UCSD-AML1 (cell line): ENCODE results near the gene TNPO2.
A peak's percentile ranks its signal among the peaks of the same experiment; 100 is the strongest.
"Not testable (repeated sequence)": the region's sequence is repeated elsewhere in the genome, so short reads cannot be mapped to it uniquely, and the experiment has no call there.

ENCODE experiments used
- DNase-seq: peaks from one replicate; lab custom pipeline; 2025; ENCODE audit not compliant: unreplicated experiment; lab: John Stamatoyannopoulos, UW

Gene TNPO2

GRCh38 chr19:12678039-12678438, 45.7 kb downstream of the TNPO2 start:
- not testable (repeated sequence) for DNase-seq

DNA sequence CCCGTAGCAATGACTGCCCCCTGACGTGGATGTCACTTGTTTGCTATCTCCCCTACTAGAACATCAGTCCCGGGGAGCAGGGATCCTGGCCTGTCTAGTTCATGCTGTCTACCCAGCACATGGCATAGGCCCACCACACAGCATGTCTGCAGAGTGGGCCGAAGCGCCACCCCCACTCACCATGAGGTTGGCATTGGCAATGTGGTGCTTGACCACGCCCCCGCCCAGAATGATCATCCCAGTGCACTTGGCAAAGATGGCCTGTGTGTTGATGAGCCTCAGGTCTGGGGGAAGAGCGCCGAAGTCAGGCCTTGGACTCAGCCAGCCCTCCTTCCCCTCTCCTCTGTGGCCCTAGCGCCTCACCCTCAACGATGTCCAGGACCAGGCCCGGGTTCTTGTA, 46.8 kb downstream of the TNPO2 start:
- no peak for DNase-seq

- DNase-seq = peak; percentile 78
Measured at GRCh38 chr19:12676384-12676792, 47.3 kb downstream of the TNPO2 start.

DNA sequence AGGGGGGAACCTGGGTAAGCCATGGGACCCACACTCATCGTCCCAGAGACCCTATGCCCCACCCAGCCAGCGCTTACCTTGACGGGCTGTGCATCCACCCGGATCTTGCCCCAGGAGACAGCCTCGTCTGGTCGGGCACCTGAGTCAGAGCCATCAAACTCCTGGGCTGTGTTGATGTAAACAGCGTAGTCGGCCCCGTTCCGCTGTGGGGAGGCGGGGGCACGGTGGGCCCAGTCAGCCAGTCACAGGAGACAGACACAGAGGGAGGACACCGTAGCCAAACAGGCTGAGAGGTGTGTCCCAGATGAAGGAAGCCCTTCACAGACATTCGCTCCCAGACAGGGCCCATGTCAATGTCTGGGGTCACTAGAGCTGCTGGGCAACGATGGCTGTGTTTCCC, 47.8 kb downstream of the TNPO2 start:
- no peak for DNase-seq

DNA sequence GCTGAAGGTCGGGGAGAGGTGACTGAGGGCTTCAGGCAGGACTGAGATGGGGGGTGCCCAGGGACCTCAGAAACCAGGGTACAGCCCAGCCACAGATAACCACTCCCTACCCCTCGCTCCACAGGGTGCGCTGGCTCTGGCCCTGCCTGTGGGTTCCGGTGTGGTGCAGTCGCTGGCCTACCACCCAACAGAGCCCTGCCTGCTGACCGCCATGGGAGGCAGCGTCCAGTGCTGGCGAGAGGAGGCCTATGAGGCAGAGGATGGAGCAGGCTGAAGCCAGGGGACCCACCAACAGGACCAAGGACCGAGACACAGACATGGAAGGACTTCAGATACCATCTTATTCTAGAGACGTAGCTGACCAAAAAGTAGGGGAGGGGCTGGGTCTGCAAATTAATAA, 48.3 kb downstream of the TNPO2 start:
- no peak for DNase-seq

DNA sequence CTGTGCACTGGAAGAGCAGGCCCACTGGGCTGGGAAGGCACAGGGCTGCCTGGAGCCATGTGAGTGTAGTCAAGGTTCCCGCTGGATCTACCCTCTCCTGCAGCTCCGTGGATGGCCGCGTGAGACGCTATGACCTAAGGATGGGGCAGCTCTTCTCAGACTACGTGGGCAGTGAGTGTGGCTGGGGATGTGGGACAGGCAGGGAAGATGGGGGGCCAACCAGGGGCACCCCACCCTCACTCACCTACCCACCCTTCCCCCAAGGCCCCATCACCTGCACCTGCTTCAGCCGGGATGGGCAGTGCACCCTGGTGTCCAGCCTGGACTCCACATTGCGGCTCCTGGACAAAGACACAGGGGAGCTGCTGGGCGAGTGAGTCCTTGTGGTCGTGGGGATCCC, 51.0 kb downstream of the TNPO2 start:
- DNase-seq = no peak

DNA sequence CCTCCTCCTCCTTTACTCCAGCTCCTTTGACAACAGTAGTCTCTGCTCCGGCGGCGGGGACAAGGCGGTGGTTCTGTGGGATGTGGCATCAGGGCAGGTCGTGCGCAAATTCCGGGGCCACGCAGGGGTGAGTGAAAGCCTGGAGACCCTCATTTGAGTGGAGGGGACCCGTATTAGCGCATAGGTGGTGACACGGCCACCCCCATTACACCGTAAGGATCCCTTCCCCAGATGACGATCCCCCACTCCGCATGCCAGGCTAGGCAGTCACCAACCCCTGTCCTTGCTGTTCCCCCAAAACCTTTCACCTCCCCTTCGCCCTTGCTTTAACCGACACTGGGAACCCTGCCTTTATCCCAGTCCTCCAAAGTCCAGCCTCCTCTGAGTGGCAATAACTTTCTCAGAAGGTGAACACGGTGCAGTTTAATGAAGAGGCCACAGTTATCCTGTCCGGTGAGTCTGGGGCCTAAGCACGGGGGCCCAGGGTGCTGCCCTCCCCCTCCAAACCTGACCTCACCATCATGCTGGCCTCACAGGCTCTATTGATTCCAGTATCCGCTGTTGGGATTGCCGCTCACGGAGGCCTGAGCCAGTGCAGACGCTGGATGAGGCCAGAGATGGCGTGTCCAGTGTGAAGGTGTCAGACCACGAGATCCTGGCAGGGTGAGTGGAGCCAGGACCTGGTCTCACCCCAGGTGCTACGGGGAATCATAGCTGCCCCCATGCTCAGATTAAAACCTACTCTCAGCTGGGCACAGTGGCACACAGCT, 53.4 kb downstream of the TNPO2 start:
- DNase-seq = no peak

DNA sequence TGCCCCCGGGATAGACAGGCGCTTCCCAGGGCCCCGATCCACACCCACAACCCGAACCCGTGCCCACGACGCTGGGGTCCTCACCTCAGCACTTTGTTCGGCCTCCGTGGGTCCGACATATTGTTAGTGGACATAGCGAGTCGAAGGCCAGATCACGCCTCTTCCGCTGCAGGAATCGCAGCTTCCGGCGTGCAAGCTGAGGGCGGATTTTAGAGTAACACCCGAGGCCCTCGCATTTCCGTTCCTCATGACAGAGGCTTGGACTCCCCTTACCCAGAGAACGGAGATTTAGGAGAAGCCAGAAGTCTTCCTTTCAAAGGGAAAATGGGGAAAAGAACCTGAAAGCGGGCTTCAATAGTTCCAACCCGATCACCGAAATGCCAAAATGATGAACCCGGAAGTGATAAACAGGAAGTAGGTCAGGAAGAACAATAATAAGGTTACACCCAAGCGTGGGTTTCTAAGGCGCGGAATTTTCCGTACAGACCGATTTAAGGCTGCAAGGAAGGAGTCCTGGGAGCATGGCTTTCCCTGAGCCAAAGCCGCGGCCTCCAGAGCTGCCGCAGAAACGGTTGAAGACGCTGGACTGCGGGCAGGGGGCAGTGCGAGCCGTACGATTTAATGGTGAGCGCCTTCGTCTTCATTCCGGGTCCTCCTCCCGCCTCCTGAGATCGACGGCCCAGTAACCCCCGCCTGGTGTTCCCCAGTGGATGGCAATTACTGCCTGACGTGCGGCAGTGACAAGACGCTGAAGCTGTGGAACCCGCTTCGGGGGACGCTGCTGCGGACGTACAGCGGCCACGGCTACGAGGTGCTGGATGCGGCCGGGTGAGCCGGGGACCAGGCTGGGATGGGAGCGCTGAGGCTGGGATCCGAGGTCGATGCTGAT, 54.2 kb downstream of the TNPO2 start:
- DNase-seq = peak; percentile 79

GRCh38 chr19:12668932-12669269, 54.8 kb downstream of the TNPO2 start:
- peak; percentile 71 for DNase-seq

DNA sequence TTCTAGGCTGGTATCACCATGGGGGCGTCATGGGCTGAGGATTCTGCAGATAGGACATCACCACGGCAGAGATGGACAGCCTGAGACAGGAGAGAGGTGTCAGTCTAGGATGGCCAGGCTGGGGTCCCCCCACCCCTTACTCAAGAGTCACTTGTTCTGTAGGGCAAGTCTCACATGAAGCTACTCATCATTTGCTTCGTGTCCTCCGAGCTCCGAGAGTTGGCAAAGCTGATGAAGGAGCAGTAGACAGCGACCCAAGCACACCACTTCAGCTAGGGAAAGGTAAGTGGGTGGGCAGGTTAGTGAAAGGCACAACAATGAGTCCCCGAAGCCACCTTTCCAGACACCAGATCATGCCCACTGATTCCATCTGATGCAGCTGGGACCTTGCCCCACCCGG, 55.4 kb downstream of the TNPO2 start:
- no peak for DNase-seq

- DNase-seq = no peak
Measured at GRCh38 chr19:12667731-12668302, 55.9 kb downstream of the TNPO2 start.

DNA sequence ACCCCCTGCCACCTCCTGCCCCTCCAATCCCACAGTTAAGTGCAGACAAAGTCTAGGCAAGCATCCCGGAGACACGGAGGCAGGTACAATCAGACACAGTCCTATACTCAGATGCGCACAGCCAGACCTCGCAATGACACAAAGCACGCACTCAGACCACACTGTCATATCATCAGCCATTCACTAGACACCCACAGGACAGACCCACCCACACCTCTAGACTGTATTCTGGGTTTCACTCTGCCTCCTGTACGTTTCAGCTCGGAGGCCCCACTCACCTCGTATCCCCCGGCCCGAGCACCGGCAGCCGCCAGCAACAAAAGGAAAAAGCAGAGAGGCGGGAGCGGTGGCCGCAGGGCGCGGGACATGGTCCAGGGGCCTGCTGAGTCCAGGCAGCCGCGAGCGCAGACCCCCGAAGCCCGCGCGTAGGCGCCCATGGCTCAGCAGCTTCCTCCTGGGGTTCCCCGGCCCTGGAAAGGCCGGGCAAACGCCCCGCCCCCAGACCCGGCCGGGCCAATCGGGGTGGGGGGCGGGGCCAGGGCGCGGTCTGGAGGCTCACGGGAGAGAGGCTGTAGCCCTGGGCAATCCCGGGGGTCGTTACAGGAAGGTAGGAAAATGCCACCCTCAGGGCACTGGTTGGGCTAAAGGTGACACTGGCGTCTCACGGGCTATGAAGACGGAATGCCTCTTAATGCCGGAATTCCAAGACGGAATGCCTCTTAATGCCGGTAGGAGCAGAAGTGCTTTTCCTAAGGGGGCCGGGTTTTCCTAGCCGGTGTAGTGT, 57.3 kb downstream of the TNPO2 start, which contains the start of the genes MAN2B1 and WDR83:
TSS of gene MAN2B1 (minus strand) at position 478 of the 784 bp plus-strand sequence. CDS start at position 437, 41 bp downstream.
TSS of gene WDR83 (plus strand) at position 543 of the 784 bp plus-strand sequence. CDS start 2,984 bp downstream, outside the sequence.
- peak; percentile 86 for DNase-seq

DNA sequence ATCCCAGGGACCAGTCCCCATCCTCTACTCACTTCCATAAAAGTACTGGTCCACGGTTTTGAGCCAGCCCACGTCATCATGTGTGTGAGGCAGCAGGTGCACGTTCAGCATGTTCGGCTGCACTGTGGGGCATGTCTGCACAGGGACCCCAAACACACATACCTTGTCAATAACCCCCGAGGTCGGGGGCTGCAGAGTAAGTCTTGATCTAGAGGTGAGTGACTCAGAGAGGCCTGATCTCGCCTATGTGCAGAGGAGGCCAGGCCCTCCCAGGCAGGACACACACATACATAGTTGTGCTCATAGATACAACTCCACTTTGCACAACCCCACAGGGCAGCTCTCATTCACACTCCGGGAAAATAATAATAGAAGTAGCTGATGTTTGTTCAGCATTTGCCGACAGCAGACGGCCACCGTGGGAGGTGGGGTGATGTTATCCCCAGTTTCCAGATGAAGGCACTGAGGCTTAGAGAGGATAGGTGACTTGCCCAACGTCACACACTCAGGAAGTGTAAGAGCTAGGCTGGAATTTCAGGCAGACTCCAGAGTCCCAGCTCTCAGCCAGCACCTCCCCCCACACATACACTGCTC, 58.0 kb downstream of the TNPO2 start:
- no peak for DNase-seq

GRCh38 chr19:12665281-12665573, 58.5 kb downstream of the TNPO2 start:
- DNase-seq = peak; percentile 75

DNA sequence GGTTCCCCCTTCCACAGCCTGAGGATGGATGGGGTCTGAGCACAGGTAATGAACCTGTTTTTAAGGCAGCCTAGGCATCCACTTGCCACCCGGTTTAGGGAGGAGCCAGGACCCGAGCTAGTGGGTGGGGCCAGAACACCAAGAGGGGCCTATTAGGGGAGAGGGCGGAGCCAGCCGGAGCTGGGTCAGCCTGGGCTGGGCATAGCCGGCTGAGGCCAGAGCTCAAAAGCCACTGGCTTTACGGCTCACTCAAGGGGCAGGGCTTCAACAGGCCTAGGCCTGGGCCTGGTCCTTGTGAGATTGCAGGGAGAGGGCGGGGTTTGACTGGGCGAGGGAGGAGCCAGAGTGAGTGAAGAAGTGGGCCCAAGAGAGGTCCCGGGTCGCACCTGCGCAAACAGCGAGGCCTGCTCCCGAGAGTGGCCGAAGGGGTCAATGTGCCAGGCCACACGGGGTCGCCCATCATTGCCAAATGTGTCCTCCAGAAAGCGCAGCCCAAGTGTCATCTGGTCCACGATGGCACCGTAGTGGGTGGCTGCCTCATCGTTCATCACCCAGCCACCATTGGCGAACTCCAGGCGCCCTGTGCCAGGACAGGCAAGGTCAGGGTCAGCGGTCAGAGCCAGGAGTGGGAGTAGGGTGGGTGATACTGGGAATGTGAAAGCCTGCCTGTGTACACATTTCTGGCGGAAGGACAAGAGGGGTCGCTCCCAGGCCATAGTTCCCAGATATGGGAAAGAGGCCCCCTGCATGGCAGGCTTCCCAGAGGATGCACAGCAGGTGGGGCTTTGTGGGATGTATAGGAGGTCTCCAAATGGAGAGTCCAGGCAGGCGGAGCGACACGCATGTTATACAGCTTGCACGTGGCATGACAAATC, 59.1 kb downstream of the TNPO2 start:
- no peak for DNase-seq

- DNase-seq = no peak
Measured at GRCh38 chr19:12660980-12661379, 62.8 kb downstream of the TNPO2 start.

DNA sequence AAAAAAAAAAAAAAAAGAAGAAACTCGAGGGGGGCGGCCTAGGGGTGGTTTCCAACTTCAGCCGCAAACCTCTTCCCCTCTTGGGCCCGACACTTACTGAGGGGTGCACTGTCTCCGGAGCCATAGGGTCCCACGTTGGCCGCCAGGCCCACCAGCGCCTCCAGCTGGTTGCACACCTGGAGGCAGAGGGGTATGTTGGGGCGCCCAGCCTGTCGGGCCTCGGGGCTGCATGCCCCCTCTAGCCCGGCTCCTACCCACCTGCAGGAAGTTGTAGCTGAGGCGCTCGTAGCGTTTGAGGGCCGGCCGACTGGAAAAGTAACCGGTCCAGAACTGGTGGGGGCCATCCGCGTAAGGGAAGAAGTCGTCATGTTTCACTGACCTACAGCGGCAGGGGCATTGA, 65.8 kb downstream of the TNPO2 start:
- DNase-seq = no peak

GRCh38 chr19:12656899-12657571, 66.7 kb downstream of the TNPO2 start:
- no peak for DNase-seq

DNA sequence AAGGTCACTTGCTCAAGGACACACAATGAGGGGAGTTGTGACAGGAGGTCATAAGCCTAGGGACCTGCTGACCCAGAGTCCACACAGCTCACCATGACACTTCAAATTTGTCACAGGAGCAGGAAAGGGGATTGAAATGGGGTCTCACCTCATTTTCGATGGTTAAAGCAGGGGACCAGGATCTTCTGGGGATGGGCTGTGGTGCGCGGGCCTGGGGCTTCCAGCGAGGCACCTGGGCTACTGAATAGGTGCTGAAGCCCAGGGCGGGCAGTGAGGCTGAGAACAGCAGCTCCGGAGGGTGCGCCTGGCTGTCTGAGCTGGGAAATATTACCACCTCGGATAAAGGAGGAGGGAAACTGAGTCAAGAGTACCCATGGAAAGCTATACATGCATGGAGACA, 68.2 kb downstream of the TNPO2 start:
- DNase-seq = no peak
